HEK293T (cell line): ENCODE measurements around the gene TUBB3.

Experiments
- ARNT ChIP-seq: fragments of 450-650 bp; IDR thresholded peaks from 2 replicates; pipeline ENCODE4 v1.6.1; 2017; ENCODE audit warnings: mild to moderate bottlenecking
- BHLHE40 ChIP-seq: fragments of 450-650 bp; IDR thresholded peaks from 2 replicates; pipeline ENCODE4 v1.6.1; 2016; ENCODE audit warnings: mild to moderate bottlenecking, moderate library complexity, borderline replicate concordance
- CTBP1 ChIP-seq: fragments of 450-650 bp; IDR thresholded peaks from 2 replicates; pipeline ENCODE4 v1.6.1; 2016; ENCODE audit warnings: borderline replicate concordance
- ELF4 ChIP-seq: fragments of 450-650 bp; IDR thresholded peaks from 2 replicates; pipeline ENCODE4 v1.6.1; 2017; ENCODE audit warnings: antibody characterized with exemption
- FOXA1 ChIP-seq: fragments of 450-650 bp; IDR thresholded peaks from 2 replicates; pipeline ENCODE4 v1.6.1; 2016; ENCODE audit warnings: mild to moderate bottlenecking
- FOXM1 ChIP-seq: fragments of 450-650 bp; IDR thresholded peaks from 2 replicates; pipeline ENCODE4 v1.6.1; 2017; ENCODE audit warnings: mild to moderate bottlenecking, borderline replicate concordance
- HDGF ChIP-seq: fragments of 450-650 bp; IDR thresholded peaks from 2 replicates; pipeline ENCODE4 v1.6.1; 2017; ENCODE audit warnings: antibody characterized with exemption, borderline replicate concordance
- L3MBTL2 ChIP-seq: fragments of 450-650 bp; conservative IDR thresholded peaks from 2 replicates; pipeline ENCODE4 v1.6.1; 2016; ENCODE audit warnings: mild to moderate bottlenecking
- LEF1 ChIP-seq: fragments of 450-650 bp; IDR thresholded peaks from 2 replicates; pipeline ENCODE4 v1.6.1; 2017; ENCODE audit warnings: mild to moderate bottlenecking, borderline replicate concordance
- NFRKB ChIP-seq: fragments of 450-650 bp; IDR thresholded peaks from 2 replicates; pipeline ENCODE4 v1.6.1; 2016; ENCODE audit warnings: mild to moderate bottlenecking, moderate library complexity
- SP1 ChIP-seq: fragments of 450-650 bp; IDR thresholded peaks from 2 replicates; pipeline ENCODE4 v1.6.1; 2017
- SUZ12 ChIP-seq: fragments of 450-650 bp; IDR thresholded peaks from 2 replicates; pipeline ENCODE4 v1.6.1; 2016; ENCODE audit warnings: mild to moderate bottlenecking
- ZNF384 ChIP-seq: fragments of 450-650 bp; IDR thresholded peaks from 2 replicates; pipeline ENCODE4 v1.6.1; 2016

- no peak for TF ChIP-seq CTBP1
- TF ChIP-seq SP1, result no peak
- TF ChIP-seq NFRKB, result no peak
- TF ChIP-seq ARNT, result no peak
- no peak for TF ChIP-seq SUZ12
- TF ChIP-seq BHLHE40, result no peak
- no peak for TF ChIP-seq FOXA1
- TF ChIP-seq HDGF, result no peak
- TF ChIP-seq L3MBTL2, result no peak
- TF ChIP-seq FOXM1, result no peak
- no peak for TF ChIP-seq LEF1
- TF ChIP-seq ELF4, result no peak
- TF ChIP-seq ZNF384, result no peak
Measured at GRCh38 chr16:89893642-89894548, 29.2 kb upstream of the TUBB3 start.
